ENCODE results near the gene HLCS.

Gene HLCS

GRCh38 chr21:36926989-36927718 lies 39.3 kb downstream of the HLCS start:
- no peak overlapping the region for H3K27ac ChIP-seq
- H3K9me3 ChIP-seq, result no peaks in the 10 kb centered on the region
- H3K36me3 ChIP-seq, result no peaks in the 10 kb centered on the region
- no peaks in the 10 kb centered on the region for H3K27me3 ChIP-seq
- no peak overlapping the region for H3K4me3 ChIP-seq (ENCODE audit: low read depth in 1 of 2, low read length in 1 of 2)
- no peak for TF ChIP-seq CTCF (IDR thresholded peaks at IDR 0.05)
- no peaks in the 10 kb centered on the region for H3K4me1 ChIP-seq (ENCODE audit: control insufficient read depth in 1 of 2, insufficient read depth in 1 of 2, low read depth in 1 of 2, low read length in 1 of 2)

DNA sequence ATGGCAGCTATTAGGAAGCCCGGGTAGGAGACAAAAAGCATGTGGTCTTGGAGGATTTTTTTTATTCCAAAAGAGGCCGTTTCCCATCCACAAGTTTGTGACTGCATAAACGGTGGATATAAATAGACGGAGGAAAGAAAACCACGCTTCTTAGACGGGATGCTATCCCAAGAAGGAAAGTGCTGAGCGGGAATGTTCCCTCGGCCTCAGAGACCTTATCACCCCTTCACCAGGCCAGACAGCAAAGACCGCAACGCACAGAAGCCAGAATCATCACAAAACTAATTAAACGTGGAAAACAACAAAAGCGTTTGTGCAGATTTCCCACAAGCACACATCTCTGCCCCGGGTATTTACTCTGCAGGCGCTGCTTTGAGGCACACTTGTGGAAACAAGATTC lies 43.2 kb downstream of the HLCS start:
- H3K4me1 ChIP-seq (ENCODE audit: control insufficient read depth in 1 of 2, insufficient read depth in 1 of 2, low read depth in 1 of 2, low read length in 1 of 2), result no peaks in the 10 kb centered on the region
- no peak for TF ChIP-seq CTCF (IDR thresholded peaks at IDR 0.05)
- no peak overlapping the region for H3K27ac ChIP-seq
- no peak overlapping the region for H3K4me3 ChIP-seq (ENCODE audit: low read depth in 1 of 2, low read length in 1 of 2)
- H3K9me3 ChIP-seq, result no peaks in the 10 kb centered on the region
- no peaks in the 10 kb centered on the region for H3K27me3 ChIP-seq
- no peaks in the 10 kb centered on the region for H3K36me3 ChIP-seq

DNA sequence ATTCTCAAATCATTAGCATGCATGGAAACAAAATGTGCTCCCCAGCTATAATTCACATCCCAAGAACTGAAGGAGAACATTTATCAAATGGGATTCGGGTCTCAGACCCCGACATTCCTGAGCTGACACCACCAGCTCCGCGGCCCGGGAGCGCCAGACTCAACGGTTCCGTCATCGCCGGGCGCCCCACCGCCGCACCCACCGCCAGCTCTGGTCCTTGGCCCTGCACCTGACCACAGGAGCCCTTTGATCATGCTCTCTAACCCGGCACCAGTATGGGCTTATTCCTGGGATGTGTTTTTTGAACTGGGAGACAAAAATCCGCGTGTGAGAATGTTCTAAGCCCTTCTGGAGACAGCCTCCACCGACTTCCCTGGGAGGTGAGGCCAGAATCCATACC lies 43.6 kb downstream of the HLCS start:
- Histone ChIP-seq H3K4me3 (ENCODE audit: low read depth in 1 of 2, low read length in 1 of 2) (no peak overlapping the region), H3K9me3 (no peaks in the 10 kb centered on the region), H3K4me1 (ENCODE audit: control insufficient read depth in 1 of 2, insufficient read depth in 1 of 2, low read depth in 1 of 2, low read length in 1 of 2) (no peaks in the 10 kb centered on the region), H3K36me3 (no peaks in the 10 kb centered on the region), H3K27me3 (no peaks in the 10 kb centered on the region), H3K27ac (no peak overlapping the region)
- no peak for TF ChIP-seq CTCF (IDR thresholded peaks at IDR 0.05)

GRCh38 chr21:36918291-36918690 lies 48.2 kb downstream of the HLCS start:
- TF ChIP-seq CTCF (IDR thresholded peaks at IDR 0.05), result no peak
- no peaks in the 10 kb centered on the region for H3K27me3 ChIP-seq
- no peaks in the 10 kb centered on the region for H3K9me3 ChIP-seq
- no peak overlapping the region for H3K27ac ChIP-seq
- no peaks in the 10 kb centered on the region for H3K4me1 ChIP-seq (ENCODE audit: control insufficient read depth in 1 of 2, insufficient read depth in 1 of 2, low read depth in 1 of 2, low read length in 1 of 2)
- no peaks in the 10 kb centered on the region for H3K36me3 ChIP-seq
- no peak overlapping the region for H3K4me3 ChIP-seq (ENCODE audit: low read depth in 1 of 2, low read length in 1 of 2)

GRCh38 chr21:36917471-36918158 lies 48.9 kb downstream of the HLCS start:
- Histone ChIP-seq H3K4me3 (ENCODE audit: low read depth in 1 of 2, low read length in 1 of 2) (no peak overlapping the region), H3K4me1 (ENCODE audit: control insufficient read depth in 1 of 2, insufficient read depth in 1 of 2, low read depth in 1 of 2, low read length in 1 of 2) (no peaks in the 10 kb centered on the region), H3K36me3 (no peaks in the 10 kb centered on the region), H3K27me3 (no peaks in the 10 kb centered on the region), H3K9me3 (no peaks in the 10 kb centered on the region), H3K27ac (no peak overlapping the region)
- TF ChIP-seq CTCF (IDR thresholded peaks at IDR 0.05), result no peak
